ENCODE data around the gene VCX3A. TPM values are rescaled to one million over a fixed set of nuclear protein-coding genes. Genes with fewer than 3 reads are reported as not detected.

Gene VCX3A
- total and polyA plus RNA-seq, 2 of the 4 experiments (the other 2 are of a cell fraction) = not detected

- no peak overlapping the region for H3K4ac ChIP-seq (ENCODE audit: low read depth, low read length)
- H4K8ac ChIP-seq (ENCODE audit: low read depth in 2 of 2, low read length in 2 of 2) = no peak overlapping the region
- no peak overlapping the region for H2BK120ac ChIP-seq (ENCODE audit: low read depth, low read length)
- no peaks in the 10 kb centered on the region for H3K4me1 ChIP-seq (ENCODE audit: control insufficient read depth, insufficient read depth, low read length)
- no peak overlapping the region for H2BK15ac ChIP-seq (ENCODE audit: low read depth, low read length)
- H3K79me1 ChIP-seq (ENCODE audit: low read depth in 1 of 2, low read length in 2 of 2) = no peaks in the 10 kb centered on the region
- H2AK5ac ChIP-seq (ENCODE audit: low read depth, low read length) = no peak overlapping the region
- peaks cover 9% of the 10 kb centered on the region for H3K9me3 ChIP-seq (ENCODE audit: control insufficient read depth, insufficient read depth, low read length)
- no peak overlapping the region for H2AK9ac ChIP-seq (replicated peaks; ENCODE audit: low read depth, low read length, poor library complexity)
- no peak overlapping the region for H3K14ac ChIP-seq (replicated peaks; ENCODE audit: low read depth, low read length)
- TF ChIP-seq CHD1 (IDR thresholded peaks at IDR 0.05; ENCODE audit: low read depth, low read length) = no peak
- TF ChIP-seq POLR2A (IDR thresholded peaks at IDR 0.05; ENCODE audit: low read depth, low read length) = no peak
- no peak for TF ChIP-seq USF2 (IDR thresholded peaks at IDR 0.05; ENCODE audit: low read depth, low read length)
- TF ChIP-seq MXI1 (IDR thresholded peaks at IDR 0.05; ENCODE audit: borderline replicate concordance, low read depth, low read length) = no peak
- TF ChIP-seq MAZ (IDR thresholded peaks at IDR 0.05; ENCODE audit: borderline replicate concordance, low read depth, low read length) = no peak
- TF ChIP-seq CTCF (conservative IDR thresholded peaks at IDR 0.05; ENCODE audit: low read depth, low read length) = no peak
- no peak for TF ChIP-seq SMC3 (IDR thresholded peaks at IDR 0.05; ENCODE audit: low read depth, low read length)
- no peak for TF ChIP-seq CEBPB (IDR thresholded peaks at IDR 0.05; ENCODE audit: low read depth, low read length)
- no peak for TF ChIP-seq NFE2L2 (IDR thresholded peaks at IDR 0.05; ENCODE audit: low read depth, low read length)
- TF ChIP-seq RFX5 (IDR thresholded peaks at IDR 0.05; ENCODE audit: low read depth, low read length) = no peak
- TF ChIP-seq BHLHE40 (IDR thresholded peaks at IDR 0.05; ENCODE audit: low read depth, low read length) = no peak
- no peak for TF ChIP-seq RCOR1 (IDR thresholded peaks at IDR 0.05; ENCODE audit: insufficient replicate concordance, low read length)
- no peak for TF ChIP-seq RAD21 (IDR thresholded peaks at IDR 0.05; ENCODE audit: low read length)
- TF ChIP-seq ELK1 (IDR thresholded peaks at IDR 0.05; ENCODE audit: borderline replicate concordance, low read depth, low read length) = no peak
- TF ChIP-seq FOS (IDR thresholded peaks at IDR 0.05; ENCODE audit: low read depth, low read length) = no peak
- no peak for TF ChIP-seq MAFK (IDR thresholded peaks at IDR 0.05; ENCODE audit: low read depth, low read length)
- no CpG with 5 or more reads among the region's 8 CpGs for WGBS, 2 experiments (ENCODE audit: extremely low coverage in 2 of 2, insufficient read length in 1 of 2)
- no peak overlapping the region for H3K23ac ChIP-seq (ENCODE audit: low read depth, low read length)
- H4K20me1 ChIP-seq (ENCODE audit: insufficient read depth, low read length) = no peaks in the 10 kb centered on the region
- BruUV-seq (replicated peaks) = no TSS peak
- H3K9me1 ChIP-seq (ENCODE audit: insufficient read depth, low read length) = no peaks in the 10 kb centered on the region
- H3K27me3 ChIP-seq (ENCODE audit: control insufficient read depth, insufficient read depth, low read length) = no peaks in the 10 kb centered on the region
- H2BK20ac ChIP-seq (ENCODE audit: low read depth, low read length) = no peak overlapping the region
- no peak overlapping the region for H2AFZ ChIP-seq (replicated peaks; ENCODE audit: low read length, poor library complexity)
- H3K36me3 ChIP-seq (ENCODE audit: control insufficient read depth, insufficient read depth, low read length) = no peaks in the 10 kb centered on the region
- H3K27ac ChIP-seq (ENCODE audit: insufficient read depth, low read length) = no peak overlapping the region
- ChIA-PET POLR2A (ENCODE audit: unreplicated experiment) (no interaction called here), CTCF (no interaction called here)
- H2BK5ac ChIP-seq (ENCODE audit: low read depth, low read length, poor library complexity, severe bottlenecking) = no peak overlapping the region
- no peak overlapping the region for H3K4me2 ChIP-seq (ENCODE audit: low read depth, low read length)
- no peak overlapping the region for H4K5ac ChIP-seq (ENCODE audit: low read depth, low read length)
- H3K56ac ChIP-seq (ENCODE audit: extremely low read depth, insufficient read depth, low read length) = no peak overlapping the region
- no peak overlapping the region for H3K9ac ChIP-seq (ENCODE audit: low read depth, low read length)
- ATAC-seq (ENCODE audit: low read depth) (no peak), DNase-seq (no peak)
- dilution Hi-C loops (cut with HindIII; ENCODE audit: low sequenced_read_pairs, unreplicated experiment) (no loop called here), intact Hi-C loops (cut with micrococcal nuclease) (no loop called here), in situ Hi-C loops (cut with MboI; ENCODE audit: low sequenced_read_pairs) (no loop called here)
- H3K4me3 ChIP-seq (ENCODE audit: insufficient read depth, low read depth, low read length) = no peak overlapping the region
- no peak overlapping the region for H4K91ac ChIP-seq (ENCODE audit: insufficient read depth, low read depth, low read length)
- no peak overlapping the region for H3K18ac ChIP-seq (ENCODE audit: low read depth, low read length)
These were observed 16.1 kb upstream of the VCX3A start for GRCh38 chrX:6550999-6551398.
